ENCODE results near the gene LMBRD1.

DNA sequence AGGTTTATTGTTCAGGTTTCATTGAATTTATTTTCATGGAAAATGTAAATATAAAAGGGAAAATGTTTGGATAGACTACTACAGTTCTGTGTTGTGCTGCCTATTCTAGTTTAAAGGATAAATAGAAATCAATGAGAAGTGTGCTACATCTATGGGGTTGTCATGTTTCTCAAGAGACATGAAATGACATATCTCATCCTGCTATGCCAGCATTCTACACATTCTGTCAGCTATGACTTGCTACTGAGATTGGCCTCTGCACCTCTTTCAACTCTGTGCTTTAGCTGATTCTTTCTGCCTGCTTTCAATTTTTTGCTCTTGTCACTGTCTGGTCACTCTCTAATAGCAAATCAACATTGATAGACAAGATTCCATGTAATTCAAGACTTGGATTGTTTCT, 35.7 kb upstream of the LMBRD1 start:
- TF ChIP-seq, protein P1, sequence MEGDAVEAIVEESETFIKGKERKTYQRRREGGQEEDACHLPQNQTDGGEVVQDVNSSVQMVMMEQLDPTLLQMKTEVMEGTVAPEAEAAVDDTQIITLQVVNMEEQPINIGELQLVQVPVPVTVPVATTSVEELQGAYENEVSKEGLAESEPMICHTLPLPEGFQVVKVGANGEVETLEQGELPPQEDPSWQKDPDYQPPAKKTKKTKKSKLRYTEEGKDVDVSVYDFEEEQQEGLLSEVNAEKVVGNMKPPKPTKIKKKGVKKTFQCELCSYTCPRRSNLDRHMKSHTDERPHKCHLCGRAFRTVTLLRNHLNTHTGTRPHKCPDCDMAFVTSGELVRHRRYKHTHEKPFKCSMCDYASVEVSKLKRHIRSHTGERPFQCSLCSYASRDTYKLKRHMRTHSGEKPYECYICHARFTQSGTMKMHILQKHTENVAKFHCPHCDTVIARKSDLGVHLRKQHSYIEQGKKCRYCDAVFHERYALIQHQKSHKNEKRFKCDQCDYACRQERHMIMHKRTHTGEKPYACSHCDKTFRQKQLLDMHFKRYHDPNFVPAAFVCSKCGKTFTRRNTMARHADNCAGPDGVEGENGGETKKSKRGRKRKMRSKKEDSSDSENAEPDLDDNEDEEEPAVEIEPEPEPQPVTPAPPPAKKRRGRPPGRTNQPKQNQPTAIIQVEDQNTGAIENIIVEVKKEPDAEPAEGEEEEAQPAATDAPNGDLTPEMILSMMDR (IDR thresholded peaks at IDR 0.05), result no peak
- no peak for TF ChIP-seq POLR2AphosphoS5 (IDR thresholded peaks at IDR 0.05)
- no peak for TF ChIP-seq POLR2A (IDR thresholded peaks at IDR 0.05)
